A673 (cell line): ENCODE results near the gene VAMP4. TPM values are rescaled to one million over a fixed set of nuclear protein-coding genes. Genes with fewer than 3 reads are reported as not detected.

Source experiments
- BruUV-seq: library from RNA; stranded (reverse); fragments of 400-500 nt; replicated peaks from 2 replicates; lab custom pipeline; 2021; lab: Mats Ljungman, UMichigan
- CTCF ChIA-PET: fragments of 300-600 bp; sonication (Branson Sonifier 250); formaldehyde crosslinking; loops from one replicate; lab custom pipeline; 2022; ENCODE audit warnings: antibody characterized with exemption; lab: Charles Lee
- POLR2A ChIA-PET: fragments of 300-600 bp; sonication (Branson Sonifier 250); formaldehyde crosslinking; loops from one replicate; lab custom pipeline; 2022; ENCODE audit warnings: antibody characterized with exemption; ENCODE audit not compliant: low non-redundant PET; lab: Charles Lee
- DNase-seq: peaks from one replicate; pipeline ENCODE4 v3.0.0-alpha.2; 2015; ENCODE audit warnings: low spot score
- H3K27ac ChIP-seq: fragments of 200-600 bp; sonication (generic); 2 replicates; pipeline ENCODE4 v1.5.1; 2016; ENCODE audit warnings: mixed run types, low read depth, mild to moderate bottlenecking, mixed read lengths, antibody characterized with exemption, low read length; ENCODE audit not compliant: poor library complexity, severe bottlenecking
- H3K27me3 ChIP-seq: fragments of 200-600 bp; sonication (generic); replicated peaks from 2 replicates; pipeline ENCODE4 v1.6.1; 2017; ENCODE audit warnings: mixed run types, low read depth, mild to moderate bottlenecking, mixed read lengths, antibody characterized with exemption, low read length; ENCODE audit not compliant: insufficient read depth, poor library complexity
- H3K36me3 ChIP-seq: fragments of 200-600 bp; sonication (generic); 2 replicates; pipeline ENCODE4 v1.6.1; 2016; ENCODE audit warnings: mixed run types, mild to moderate bottlenecking, mixed read lengths, antibody characterized with exemption, low read length; ENCODE audit not compliant: insufficient read depth, poor library complexity, severe bottlenecking
- H3K4me1 ChIP-seq: fragments of 200-600 bp; sonication (generic); 2 replicates; pipeline ENCODE4 v1.6.1; 2017; ENCODE audit warnings: mixed run types, mild to moderate bottlenecking, mixed read lengths, antibody characterized with exemption, low read length; ENCODE audit not compliant: insufficient read depth, poor library complexity, severe bottlenecking
- H3K4me3 ChIP-seq: fragments of 200-600 bp; sonication (generic); 2 replicates; pipeline ENCODE4 v1.5.1; 2016; ENCODE audit warnings: low read depth, mixed run types, mild to moderate bottlenecking, mixed read lengths, low read length; ENCODE audit not compliant: poor library complexity, severe bottlenecking
- H3K9me3 ChIP-seq: fragments of 200-600 bp; sonication (generic); 2 replicates; pipeline ENCODE4 v1.6.1; 2016; ENCODE audit warnings: mixed run types, low read depth, mild to moderate bottlenecking, mixed read lengths, antibody characterized with exemption, low read length; ENCODE audit not compliant: poor library complexity, severe bottlenecking
- EZH2 ChIP-seq: fragments of 200-600 bp; sonication (generic); IDR thresholded peaks from 2 replicates; pipeline ENCODE4 v1.6.1; 2017; ENCODE audit warnings: borderline replicate concordance, low read depth, mild to moderate bottlenecking, mixed read lengths, antibody characterized with exemption, low read length; ENCODE audit not compliant: poor library complexity, severe bottlenecking
- intact Hi-C: fragments of 100-400 bp; cut with micrococcal nuclease; formaldehyde crosslinking; loops from one replicate; pipeline ENCODE4 v1.10.0; 2022; ENCODE audit not compliant: unreplicated experiment
- total RNA-seq: library from RNA; stranded (reverse); gene quantifications from 2 replicates; pipeline ENCODE4 v1.2.3, GENCODE V29; 2021
- TF ChIP-seq, protein P1 (sequence below): fragments of 300-800, 200-600 bp; sonication (generic); conservative IDR thresholded peaks from 2 replicates; pipeline ENCODE4 v1.5.1; 2017; ENCODE audit warnings: low read depth, mild to moderate bottlenecking, antibody characterized with exemption, low read length, moderate library complexity, mixed read lengths

The VAMP4 gene
- total RNA-seq, 1 experiment from 2014 or later, result 8.9 TPM

DNA sequence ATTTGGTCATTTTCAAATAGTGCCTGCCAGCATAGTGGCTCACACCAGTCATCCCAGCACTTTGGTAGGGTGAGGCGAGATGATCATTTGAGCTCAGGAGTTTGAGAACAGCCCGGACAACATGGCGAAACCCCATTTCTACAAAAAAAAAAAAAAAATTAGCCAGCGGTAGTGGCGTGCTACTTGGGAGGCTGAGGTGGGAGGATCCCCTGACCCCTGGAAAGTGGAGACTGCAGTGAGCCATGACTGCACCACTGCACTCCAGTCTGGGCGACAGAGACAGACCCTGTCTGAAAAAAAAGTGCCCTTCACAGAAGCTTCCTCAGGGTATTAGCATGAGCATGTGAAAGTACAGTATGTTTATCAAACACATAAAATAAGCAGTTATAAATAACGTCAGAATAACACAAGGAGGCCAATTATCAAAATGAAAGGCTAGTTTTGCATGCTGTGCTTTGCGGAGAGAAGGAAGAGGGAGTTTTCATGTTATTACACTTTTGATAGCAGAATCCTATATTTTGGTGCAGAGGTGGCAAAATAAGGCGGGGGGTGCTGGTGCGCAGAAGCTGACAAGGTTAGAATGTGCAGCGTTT is 38.8 kb upstream of the VAMP4 start:
- intact Hi-C loops, result loop anchor here (2.0 to 5.0 kb wide), 2 partner anchors 38 to 133 kb away; partner anchors contain the start of gene VAMP4
- Histone ChIP-seq H3K9me3 (no peaks in the 10 kb centered on the region), H3K36me3 (peaks cover 20% of the 10 kb centered on the region), H3K4me1 (peaks cover 4% of the 10 kb centered on the region), H3K27me3 (no peaks in the 10 kb centered on the region), H3K27ac (peak overlapping the region; percentile 78), H3K4me3 (peak overlapping the region; percentile 56)
- ChIA-PET POLR2A (no interaction called here), CTCF (interaction anchor here (0.5 kb wide), 1 partner anchor 38 kb away, joined by 14 read pairs; no protein-coding TSS in a partner anchor)
- BruUV-seq, result TSS peak; percentile 99
- DNase-seq, result no peak
- TF ChIP-seq, protein P1, sequence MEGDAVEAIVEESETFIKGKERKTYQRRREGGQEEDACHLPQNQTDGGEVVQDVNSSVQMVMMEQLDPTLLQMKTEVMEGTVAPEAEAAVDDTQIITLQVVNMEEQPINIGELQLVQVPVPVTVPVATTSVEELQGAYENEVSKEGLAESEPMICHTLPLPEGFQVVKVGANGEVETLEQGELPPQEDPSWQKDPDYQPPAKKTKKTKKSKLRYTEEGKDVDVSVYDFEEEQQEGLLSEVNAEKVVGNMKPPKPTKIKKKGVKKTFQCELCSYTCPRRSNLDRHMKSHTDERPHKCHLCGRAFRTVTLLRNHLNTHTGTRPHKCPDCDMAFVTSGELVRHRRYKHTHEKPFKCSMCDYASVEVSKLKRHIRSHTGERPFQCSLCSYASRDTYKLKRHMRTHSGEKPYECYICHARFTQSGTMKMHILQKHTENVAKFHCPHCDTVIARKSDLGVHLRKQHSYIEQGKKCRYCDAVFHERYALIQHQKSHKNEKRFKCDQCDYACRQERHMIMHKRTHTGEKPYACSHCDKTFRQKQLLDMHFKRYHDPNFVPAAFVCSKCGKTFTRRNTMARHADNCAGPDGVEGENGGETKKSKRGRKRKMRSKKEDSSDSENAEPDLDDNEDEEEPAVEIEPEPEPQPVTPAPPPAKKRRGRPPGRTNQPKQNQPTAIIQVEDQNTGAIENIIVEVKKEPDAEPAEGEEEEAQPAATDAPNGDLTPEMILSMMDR, result no peak
- no peak for TF ChIP-seq EZH2

- Histone ChIP-seq H3K36me3 (no peaks in the 10 kb centered on the region), H3K9me3 (no peaks in the 10 kb centered on the region), H3K4me3 (no peak overlapping the region), H3K27me3 (no peaks in the 10 kb centered on the region), H3K4me1 (no peaks in the 10 kb centered on the region), H3K27ac (no peak overlapping the region)
- BruUV-seq, result no TSS peak
- intact Hi-C loops, result no loop called here
- ChIA-PET POLR2A (no interaction called here), CTCF (no interaction called here)
- TF ChIP-seq EZH2, result no peak
- TF ChIP-seq, protein P1, result no peak
- DNase-seq, result no peak
These were observed 30.4 kb upstream of the VAMP4 start for GRCh38 chr1:171772312-171772711.

DNA sequence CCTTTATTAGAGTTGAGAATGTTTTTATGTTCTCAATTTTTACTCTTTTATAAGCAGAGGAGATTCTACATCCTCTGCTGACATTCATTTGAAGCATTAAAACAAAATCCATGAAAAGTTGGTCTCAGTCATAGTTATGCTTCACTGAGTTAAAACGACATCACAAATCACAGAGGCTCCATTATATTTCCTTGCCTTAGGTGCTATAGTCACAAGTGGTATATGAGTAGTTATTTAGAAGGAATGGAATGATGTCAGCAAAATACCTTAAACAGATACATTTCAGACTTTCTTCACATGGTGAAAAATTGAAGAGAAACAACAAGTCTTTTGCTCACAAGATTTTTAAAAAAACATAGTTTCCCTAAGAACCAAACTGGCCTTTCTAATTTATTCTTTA is 27.9 kb upstream of the VAMP4 start:
- POLR2A ChIA-PET, result no interaction called here
- no peak for DNase-seq
- H3K36me3 ChIP-seq, result no peaks in the 10 kb centered on the region

More for the DNA sequence above, 27.9 kb upstream of the VAMP4 start:
- TF ChIP-seq EZH2, result no peak
- TF ChIP-seq, protein P1, result no peak
- no TSS peak for BruUV-seq
- CTCF ChIA-PET, result no interaction called here
- Histone ChIP-seq H3K27ac (no peak overlapping the region), H3K9me3 (no peaks in the 10 kb centered on the region), H3K27me3 (no peaks in the 10 kb centered on the region), H3K4me1 (no peaks in the 10 kb centered on the region), H3K4me3 (no peak overlapping the region)
- intact Hi-C loops, result no loop called here
